ENCODE data around the gene PLPP3.
"Not testable (repeated sequence)": the region's sequence is repeated elsewhere in the genome, so short reads cannot be mapped to it uniquely, and the experiment has no call there.

PLPP3 gene

GRCh38 chr1:56578963-56579875 lies at the start of gene PLPP3:
TSS of gene PLPP3 (minus strand) at chr1:56579563. CDS start at chr1:56579016, 547 bp downstream.
- DNase-seq (ENCODE audit: low spot score): peak; percentile 86

- no peak for DNase-seq (ENCODE audit: low spot score)
Observed at GRCh38 chr1:56627636-56628039, 48.3 kb upstream of the PLPP3 start.

- DNase-seq (ENCODE audit: low spot score): no peak
Observed at GRCh38 chr1:56627019-56627635, 47.8 kb upstream of the PLPP3 start.

- DNase-seq (ENCODE audit: low spot score): no peak
Observed at GRCh38 chr1:56626546-56626945, 47.2 kb upstream of the PLPP3 start.

- no peak for DNase-seq (ENCODE audit: low spot score)
Observed at GRCh38 chr1:56625819-56626440, 46.6 kb upstream of the PLPP3 start.

- no peak for DNase-seq (ENCODE audit: low spot score)
Observed at GRCh38 chr1:56617141-56617540, 37.8 kb upstream of the PLPP3 start.

GRCh38 chr1:56610770-56611169 lies 31.4 kb upstream of the PLPP3 start:
- DNase-seq (ENCODE audit: low spot score): not testable (repeated sequence)

- DNase-seq (ENCODE audit: low spot score): not testable (repeated sequence)
Observed at GRCh38 chr1:56610097-56610496, 30.7 kb upstream of the PLPP3 start.

GRCh38 chr1:56595397-56596191 lies 16.2 kb upstream of the PLPP3 start:
- not testable (repeated sequence) for DNase-seq (ENCODE audit: low spot score)

- no peak for DNase-seq (ENCODE audit: low spot score)
Observed at GRCh38 chr1:56591909-56592308, 12.5 kb upstream of the PLPP3 start.

GRCh38 chr1:56590520-56591011 lies 11.2 kb upstream of the PLPP3 start:
- DNase-seq (ENCODE audit: low spot score): no peak

- no peak for DNase-seq (ENCODE audit: low spot score)
Observed at GRCh38 chr1:56589369-56589768, 10.0 kb upstream of the PLPP3 start.

GRCh38 chr1:56586502-56586901 lies 7.1 kb upstream of the PLPP3 start:
- no peak for DNase-seq (ENCODE audit: low spot score)

GRCh38 chr1:56585985-56586384 lies 6.6 kb upstream of the PLPP3 start:
- DNase-seq (ENCODE audit: low spot score): no peak

GRCh38 chr1:56584910-56585528 lies 5.7 kb upstream of the PLPP3 start:
- no peak for DNase-seq (ENCODE audit: low spot score)

- DNase-seq (ENCODE audit: low spot score): no peak
Observed at GRCh38 chr1:56583957-56584468, 4.7 kb upstream of the PLPP3 start.

- DNase-seq (ENCODE audit: low spot score): no peak
Observed at GRCh38 chr1:56580771-56581170, 1.4 kb upstream of the PLPP3 start.

GRCh38 chr1:56578138-56578962 lies 1.0 kb downstream of the PLPP3 start:
- DNase-seq (ENCODE audit: low spot score): no peak

GRCh38 chr1:56577406-56578137 lies 1.8 kb downstream of the PLPP3 start:
- DNase-seq (ENCODE audit: low spot score): no peak
